PFSK-1 (cell line): ENCODE measurements around the gene PTTG1IP.

Source experiments
- FOXP2 ChIP-seq: optimal IDR thresholded peaks from 2 replicates; pipeline ENCODE3; 2011; ENCODE audit warnings: borderline replicate concordance, control low read depth, inconsistent platforms; ENCODE audit not compliant: insufficient read depth; ENCODE audit errors: extremely low read length, extremely low read depth
- POLR2AphosphoS5 ChIP-seq: IDR thresholded peaks from 2 replicates; pipeline ENCODE4 v1.6.1; 2012; ENCODE audit warnings: low read depth, mild to moderate bottlenecking, control low read depth, low read length, moderate library complexity
- REST ChIP-seq, 2 experiments: IDR thresholded peaks; 2 replicates each; pipeline versions ENCODE4 v1.6.1 to v1.8.0; 2011 to 2012; ENCODE audit warnings: low read depth in 2 of 2, low read length in 2 of 2, control low read depth in 1 of 2, inconsistent platforms in 1 of 2, mild to moderate bottlenecking in 1 of 2, moderate library complexity in 1 of 2; ENCODE audit not compliant: insufficient read depth in 1 of 2
- SIN3A ChIP-seq: IDR thresholded peaks from 2 replicates; pipeline ENCODE4 v1.6.1; 2012; ENCODE audit warnings: mild to moderate bottlenecking, low read length, moderate library complexity, borderline replicate concordance; ENCODE audit not compliant: insufficient read depth
- TAF1 ChIP-seq: IDR thresholded peaks from 2 replicates; pipeline ENCODE4 v1.6.1; 2012; ENCODE audit warnings: low read length, control low read depth, borderline replicate concordance; ENCODE audit not compliant: insufficient read depth

PTTG1IP gene

GRCh38 chr21:44875316-44875700, 1.8 kb upstream of the PTTG1IP start:
- no peak for TF ChIP-seq SIN3A
- TF ChIP-seq POLR2AphosphoS5: no peak
- TF ChIP-seq REST (IDR thresholded peaks at IDR 0.05; ENCODE audit: insufficient read depth in 1 of 2, low read depth in 2 of 2, low read length in 2 of 2): no peak
- no peak for TF ChIP-seq TAF1
- TF ChIP-seq FOXP2: no peak

GRCh38 chr21:44874497-44875315, 1.2 kb upstream of the PTTG1IP start:
- no peak for TF ChIP-seq POLR2AphosphoS5
- no peak for TF ChIP-seq REST (IDR thresholded peaks at IDR 0.05; ENCODE audit: insufficient read depth in 1 of 2, low read depth in 2 of 2, low read length in 2 of 2)
- TF ChIP-seq FOXP2: no peak
- TF ChIP-seq TAF1: no peak
- no peak for TF ChIP-seq SIN3A

- TF ChIP-seq REST (IDR thresholded peaks at IDR 0.05; ENCODE audit: insufficient read depth in 1 of 2, low read depth in 2 of 2, low read length in 2 of 2) (no peak), SIN3A (no peak), TAF1 (no peak), POLR2AphosphoS5 (no peak), FOXP2 (no peak)
Measured at GRCh38 chr21:44874240-44874496, 678 bp upstream of the PTTG1IP start.

- TF ChIP-seq POLR2AphosphoS5 (no peak), REST (IDR thresholded peaks at IDR 0.05; ENCODE audit: insufficient read depth in 1 of 2, low read depth in 2 of 2, low read length in 2 of 2) (no peak), SIN3A (no peak; the same call in 1 of the 2 replicates), TAF1 (no peak), FOXP2 (no peak)
Measured at GRCh38 chr21:44872649-44873355, 688 bp downstream of the PTTG1IP start.
